ENCODE data around the gene CACNB3. TPM values are rescaled to one million over a fixed set of nuclear protein-coding genes. Genes with fewer than 3 reads are reported as not detected.
"Not testable (repeated sequence)": the region's sequence is repeated elsewhere in the genome, so short reads cannot be mapped to it uniquely, and the experiment has no call there.

CACNB3 gene
- total RNA-seq, 1 donor, result 15.2 TPM

DNA sequence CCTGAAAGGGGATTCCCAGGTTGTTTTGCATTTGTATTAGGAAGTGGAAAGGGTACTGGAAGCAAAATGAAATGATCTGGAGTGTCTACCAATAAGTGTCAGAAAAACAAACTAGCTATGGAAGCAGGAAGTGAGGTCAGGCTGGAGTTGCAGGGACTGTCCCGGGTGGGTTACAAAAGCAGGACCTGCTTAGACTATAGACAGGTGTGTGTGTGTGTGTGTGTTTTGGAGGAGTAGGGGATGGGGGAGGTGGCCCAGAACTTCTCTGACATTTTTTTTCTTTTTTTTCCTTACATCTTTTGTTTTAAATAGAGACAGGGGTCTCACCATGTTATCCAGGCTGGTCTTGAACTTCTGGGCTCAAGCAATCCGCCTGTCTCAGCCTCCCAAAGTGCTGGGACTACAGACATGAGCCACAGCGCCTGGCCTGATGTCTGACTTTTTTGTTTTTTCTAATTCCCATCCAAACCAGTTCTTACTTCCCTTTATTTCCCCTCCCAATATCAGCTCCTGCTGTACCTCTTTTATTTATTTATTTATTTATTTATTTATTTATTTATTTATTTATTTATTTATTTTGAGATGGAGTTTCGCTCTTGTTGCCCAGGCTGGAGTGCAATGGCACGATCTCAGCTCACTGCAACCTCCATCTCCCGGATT is 47.9 kb downstream of the CACNB3 start:
- no peaks in the 10 kb centered on the region for H3K36me3 ChIP-seq (ENCODE audit: insufficient read depth, low read length)
- TF ChIP-seq CTCF (IDR thresholded peaks at IDR 0.05; ENCODE audit: extremely low read depth, low read depth, low read length), result no peak
- H3K4me2 ChIP-seq (ENCODE audit: insufficient read depth, low read length), result peak overlapping the region; percentile 97
- H3K4me3 ChIP-seq (ENCODE audit: insufficient read depth, low read length), result peak overlapping the region; percentile 85
- H2AFZ ChIP-seq (ENCODE audit: low read length), result peak overlapping the region; percentile 99
- H3K27me3 ChIP-seq (ENCODE audit: insufficient read depth, low read length), result peaks cover 33% of the 10 kb centered on the region
- H3K9me3 ChIP-seq (ENCODE audit: low read depth, low read length), result no peaks in the 10 kb centered on the region
- no peak for DNase-seq (ENCODE audit: insufficient read length, low spot score, missing footprints)
- H3K27ac ChIP-seq (ENCODE audit: low read depth, low read length), result no peak overlapping the region
- H3K4me1 ChIP-seq (ENCODE audit: insufficient read depth, low read length), result peaks cover 7% of the 10 kb centered on the region
- H4K20me1 ChIP-seq (ENCODE audit: insufficient read depth, low read length), result no peaks in the 10 kb centered on the region
- H3K79me2 ChIP-seq (ENCODE audit: insufficient read depth, low read length), result no peaks in the 10 kb centered on the region

- TF ChIP-seq CTCF (IDR thresholded peaks at IDR 0.05; ENCODE audit: extremely low read depth, low read depth, low read length), result no peak
- DNase-seq (ENCODE audit: insufficient read length, low spot score, missing footprints), result no peak
Observed at GRCh38 chr12:48868451-48868850, 50.2 kb downstream of the CACNB3 start.

GRCh38 chr12:48869191-48869590 is 50.9 kb downstream of the CACNB3 start:
- Histone ChIP-seq H3K4me2 (ENCODE audit: insufficient read depth, low read length) (no peak overlapping the region), H3K4me1 (ENCODE audit: insufficient read depth, low read length) (peaks cover 10% of the 10 kb centered on the region), H3K9me3 (ENCODE audit: low read depth, low read length) (no peaks in the 10 kb centered on the region), H3K27me3 (ENCODE audit: insufficient read depth, low read length) (peaks cover 13% of the 10 kb centered on the region), H2AFZ (ENCODE audit: low read length) (no peak overlapping the region), H3K4me3 (ENCODE audit: insufficient read depth, low read length) (no peak overlapping the region), H3K79me2 (ENCODE audit: insufficient read depth, low read length) (no peaks in the 10 kb centered on the region), H3K27ac (ENCODE audit: low read depth, low read length) (no peak overlapping the region), H3K36me3 (ENCODE audit: insufficient read depth, low read length) (no peaks in the 10 kb centered on the region), H4K20me1 (ENCODE audit: insufficient read depth, low read length) (no peaks in the 10 kb centered on the region)
- no peak for DNase-seq (ENCODE audit: insufficient read length, low spot score, missing footprints)
- no peak for TF ChIP-seq CTCF (IDR thresholded peaks at IDR 0.05; ENCODE audit: extremely low read depth, low read depth, low read length)

More at GRCh38 chr12:48868451-48868850, 50.2 kb downstream of the CACNB3 start:
- Histone ChIP-seq H3K9me3 (ENCODE audit: low read depth, low read length) (no peaks in the 10 kb centered on the region), H2AFZ (ENCODE audit: low read length) (peak overlapping the region; percentile 31), H3K4me1 (ENCODE audit: insufficient read depth, low read length) (peaks cover 10% of the 10 kb centered on the region), H4K20me1 (ENCODE audit: insufficient read depth, low read length) (no peaks in the 10 kb centered on the region), H3K36me3 (ENCODE audit: insufficient read depth, low read length) (no peaks in the 10 kb centered on the region), H3K27me3 (ENCODE audit: insufficient read depth, low read length) (peaks cover 20% of the 10 kb centered on the region), H3K4me2 (ENCODE audit: insufficient read depth, low read length) (no peak overlapping the region), H3K4me3 (ENCODE audit: insufficient read depth, low read length) (no peak overlapping the region), H3K27ac (ENCODE audit: low read depth, low read length) (no peak overlapping the region), H3K79me2 (ENCODE audit: insufficient read depth, low read length) (no peaks in the 10 kb centered on the region)

GRCh38 chr12:48873096-48873495 is 54.8 kb downstream of the CACNB3 start:
- H3K9me3 ChIP-seq (ENCODE audit: low read depth, low read length), result no peaks in the 10 kb centered on the region
- H3K4me2 ChIP-seq (ENCODE audit: insufficient read depth, low read length), result peak overlapping the region; percentile 28
- TF ChIP-seq CTCF (IDR thresholded peaks at IDR 0.05; ENCODE audit: extremely low read depth, low read depth, low read length), result no peak
- peaks cover 3% of the 10 kb centered on the region for H3K4me1 ChIP-seq (ENCODE audit: insufficient read depth, low read length)
- no peak for DNase-seq (ENCODE audit: insufficient read length, low spot score, missing footprints)
- no peaks in the 10 kb centered on the region for H3K36me3 ChIP-seq (ENCODE audit: insufficient read depth, low read length)
- H3K27me3 ChIP-seq (ENCODE audit: insufficient read depth, low read length), result no peaks in the 10 kb centered on the region
- peak overlapping the region; percentile 8 for H2AFZ ChIP-seq (ENCODE audit: low read length)
- no peak overlapping the region for H3K4me3 ChIP-seq (ENCODE audit: insufficient read depth, low read length)
- H3K79me2 ChIP-seq (ENCODE audit: insufficient read depth, low read length), result no peaks in the 10 kb centered on the region
- H3K27ac ChIP-seq (ENCODE audit: low read depth, low read length), result no peak overlapping the region
- H4K20me1 ChIP-seq (ENCODE audit: insufficient read depth, low read length), result no peaks in the 10 kb centered on the region

- not testable (repeated sequence) for H3K79me2 ChIP-seq (ENCODE audit: insufficient read depth, low read length); H3K9me3 ChIP-seq (ENCODE audit: low read depth, low read length); H3K27ac ChIP-seq (ENCODE audit: low read depth, low read length); H3K4me3 ChIP-seq (ENCODE audit: insufficient read depth, low read length); H3K4me1 ChIP-seq (ENCODE audit: insufficient read depth, low read length); H3K4me2 ChIP-seq (ENCODE audit: insufficient read depth, low read length); H3K27me3 ChIP-seq (ENCODE audit: insufficient read depth, low read length); H4K20me1 ChIP-seq (ENCODE audit: insufficient read depth, low read length); H2AFZ ChIP-seq (ENCODE audit: low read length); DNase-seq (ENCODE audit: insufficient read length, low spot score, missing footprints); H3K36me3 ChIP-seq (ENCODE audit: insufficient read depth, low read length)
Observed at GRCh38 chr12:48873534-48873933, 55.2 kb downstream of the CACNB3 start.
